SIG-M5 treated with dmso at 0.1 percent for 504 hours (cell line): ENCODE data around the gene FOLR1.

Experiments
- DNase-seq: peaks from one replicate; lab custom pipeline; 2025; ENCODE audit not compliant: unreplicated experiment; lab: John Stamatoyannopoulos, UW

FOLR1 gene

DNA sequence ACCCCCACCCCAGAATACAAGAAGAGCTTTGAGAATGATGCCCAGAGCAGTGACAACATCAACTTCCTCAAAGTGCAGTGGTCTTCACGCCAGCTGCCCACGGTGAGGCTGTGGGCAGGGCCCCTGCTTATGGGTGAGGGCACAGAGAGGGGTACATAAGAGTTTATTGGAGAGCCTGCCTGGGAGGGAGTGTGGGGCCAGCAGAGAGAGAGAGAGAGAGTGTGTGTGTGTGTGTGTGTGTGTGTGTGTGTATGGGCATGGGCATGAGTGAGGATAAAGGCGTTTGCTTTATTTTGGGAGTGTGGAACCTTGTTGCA is 42.5 kb downstream of the FOLR1 start:
- no peak for DNase-seq

DNA sequence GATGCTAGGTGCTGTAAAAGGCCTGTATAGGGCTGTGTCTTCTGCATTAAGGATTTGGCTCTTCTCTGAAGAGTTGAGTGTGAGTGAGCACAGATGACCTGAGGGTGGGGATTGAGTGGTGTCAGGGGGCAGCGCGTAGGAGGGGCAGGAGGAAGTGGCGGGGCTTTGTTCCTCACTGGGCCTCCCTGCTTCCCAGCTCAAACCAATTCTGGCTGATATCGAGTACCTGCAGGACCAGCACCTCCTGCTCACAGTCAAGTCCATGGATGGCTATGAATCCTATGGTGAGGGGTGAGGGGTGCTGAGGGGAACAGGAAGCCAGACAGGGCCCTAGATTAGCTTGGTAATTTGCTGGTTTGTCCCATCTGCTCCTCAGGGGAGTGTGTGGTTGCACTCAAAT is 43.0 kb downstream of the FOLR1 start:
- DNase-seq = no peak

DNA sequence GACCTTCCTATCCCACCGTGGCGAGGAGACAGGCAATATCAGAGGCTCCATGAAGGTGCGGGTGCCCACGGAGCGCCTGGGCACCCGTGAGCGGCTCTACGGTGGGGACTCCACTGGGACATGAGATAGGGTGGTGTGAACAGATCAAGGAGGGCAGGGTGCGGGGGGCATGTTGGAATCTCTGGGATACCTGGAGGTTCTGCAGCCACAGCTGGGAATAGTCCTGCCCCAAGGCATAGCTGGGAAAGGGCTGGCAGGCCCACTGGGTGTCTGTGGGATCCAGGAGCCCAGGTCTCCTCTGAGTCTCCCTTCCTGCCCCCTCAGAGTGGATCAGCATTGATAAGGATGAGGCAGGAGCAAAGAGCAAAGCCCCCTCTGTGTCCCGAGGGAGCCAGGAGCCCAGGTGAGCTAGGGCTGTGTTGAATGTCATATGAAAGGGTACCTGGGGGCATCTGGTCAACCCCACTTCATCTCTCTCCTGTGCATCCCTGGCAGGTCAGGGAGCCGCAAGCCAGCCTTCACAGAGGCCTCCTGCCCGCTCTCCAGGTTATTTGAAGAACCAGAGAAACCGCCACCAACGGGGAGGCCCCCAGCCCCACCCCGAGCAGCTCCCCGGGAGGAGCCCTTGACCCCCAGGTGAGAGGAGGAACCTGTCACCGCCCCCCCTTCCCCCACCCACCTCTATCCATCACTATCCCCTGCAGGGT is 43.6 kb downstream of the FOLR1 start:
- no peak for DNase-seq

DNA sequence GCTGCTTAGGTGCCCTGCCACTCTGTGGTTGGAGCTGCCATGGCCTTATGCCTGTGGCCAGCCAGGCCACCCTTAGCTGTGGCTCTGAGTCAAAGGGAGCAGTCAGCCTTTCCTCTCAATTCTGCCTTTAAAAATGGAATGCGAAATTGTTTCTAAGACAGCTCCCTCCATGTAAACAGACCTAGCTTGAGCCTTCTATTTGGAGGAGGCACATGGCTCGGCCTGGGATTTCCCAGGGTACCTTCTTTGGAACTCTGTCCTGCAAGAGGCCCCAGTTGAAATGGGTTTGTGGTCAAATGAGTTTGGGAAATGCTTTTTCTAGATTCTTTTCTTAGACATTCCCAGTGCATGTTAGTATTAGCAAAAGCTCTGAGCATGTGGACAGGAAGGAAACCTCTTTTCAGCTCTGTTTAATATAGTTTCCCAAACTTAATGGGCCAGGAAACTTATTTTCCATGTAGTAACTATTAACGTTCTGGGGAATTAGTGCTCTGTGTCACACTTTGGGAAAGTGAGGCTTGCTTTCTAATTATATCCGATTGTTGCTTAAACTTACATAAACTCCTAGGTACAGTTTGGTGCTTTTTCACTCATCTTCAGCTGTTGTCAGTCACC is 44.2 kb downstream of the FOLR1 start:
- no peak for DNase-seq

DNA sequence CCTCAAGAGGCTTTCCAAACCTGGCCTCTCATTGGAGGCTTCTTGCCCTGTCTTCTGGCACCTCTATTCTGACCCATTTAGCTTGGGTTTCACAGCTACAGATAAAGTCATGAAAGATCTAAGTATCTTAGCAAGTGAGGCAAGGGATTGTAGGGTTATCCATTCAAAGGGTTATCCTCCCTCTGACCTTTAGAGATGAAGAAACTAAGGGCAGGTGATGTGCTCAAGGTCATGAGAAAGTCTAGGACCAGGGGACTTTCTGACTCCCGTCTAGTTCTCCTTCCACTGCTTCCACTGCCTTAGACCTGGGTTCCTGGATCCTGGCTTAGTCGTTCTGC is 44.8 kb downstream of the FOLR1 start:
- DNase-seq = no peak

DNA sequence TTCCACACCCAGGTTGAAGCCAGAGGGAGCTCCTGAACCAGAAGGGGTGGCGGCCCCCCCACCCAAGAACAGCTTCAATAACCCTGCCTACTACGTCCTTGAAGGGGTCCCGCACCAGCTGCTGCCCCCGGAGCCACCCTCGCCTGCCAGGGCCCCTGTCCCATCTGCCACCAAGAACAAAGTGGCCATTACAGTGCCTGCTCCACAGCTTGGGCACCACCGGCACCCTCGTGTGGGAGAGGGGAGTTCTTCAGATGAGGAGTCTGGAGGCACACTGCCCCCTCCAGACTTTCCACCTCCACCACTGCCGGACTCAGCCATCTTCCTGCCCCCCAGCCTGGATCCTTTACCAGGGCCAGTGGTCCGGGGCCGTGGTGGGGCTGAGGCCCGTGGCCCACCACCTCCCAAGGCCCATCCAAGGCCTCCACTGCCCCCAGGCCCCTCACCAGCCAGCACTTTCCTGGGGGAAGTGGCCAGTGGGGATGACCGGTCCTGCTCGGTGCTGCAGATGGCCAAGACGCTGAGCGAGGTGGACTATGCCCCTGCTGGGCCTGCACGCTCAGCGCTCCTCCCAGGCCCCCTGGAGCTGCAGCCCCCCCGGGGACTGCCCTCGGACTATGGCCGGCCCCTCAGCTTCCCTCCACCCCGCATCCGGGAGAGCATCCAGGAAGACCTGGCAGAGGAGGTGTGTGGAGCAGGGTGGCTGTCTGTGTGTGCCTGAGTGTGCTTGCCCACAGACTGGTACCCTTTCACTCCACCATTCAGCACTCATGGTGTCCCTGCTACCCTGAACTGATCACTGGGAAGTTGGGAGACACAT is 45.4 kb downstream of the FOLR1 start:
- no peak for DNase-seq

DNA sequence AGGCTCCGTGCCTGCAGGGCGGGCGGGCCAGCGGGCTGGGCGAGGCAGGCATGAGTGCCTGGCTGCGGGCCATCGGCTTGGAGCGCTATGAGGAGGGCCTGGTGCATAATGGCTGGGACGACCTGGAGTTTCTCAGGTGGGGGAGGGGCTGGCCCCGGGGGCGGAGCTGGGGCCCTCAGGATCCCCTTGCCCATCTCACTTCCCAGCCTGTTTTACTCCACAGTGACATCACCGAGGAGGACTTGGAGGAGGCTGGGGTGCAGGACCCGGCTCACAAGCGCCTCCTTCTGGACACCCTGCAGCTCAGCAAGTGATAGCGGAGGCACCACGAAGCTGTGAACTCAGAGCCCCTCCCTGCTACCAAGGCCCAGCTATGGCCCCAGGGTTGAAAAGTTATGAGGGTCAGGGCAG is 46.1 kb downstream of the FOLR1 start:
- peak; percentile 44 for DNase-seq

DNA sequence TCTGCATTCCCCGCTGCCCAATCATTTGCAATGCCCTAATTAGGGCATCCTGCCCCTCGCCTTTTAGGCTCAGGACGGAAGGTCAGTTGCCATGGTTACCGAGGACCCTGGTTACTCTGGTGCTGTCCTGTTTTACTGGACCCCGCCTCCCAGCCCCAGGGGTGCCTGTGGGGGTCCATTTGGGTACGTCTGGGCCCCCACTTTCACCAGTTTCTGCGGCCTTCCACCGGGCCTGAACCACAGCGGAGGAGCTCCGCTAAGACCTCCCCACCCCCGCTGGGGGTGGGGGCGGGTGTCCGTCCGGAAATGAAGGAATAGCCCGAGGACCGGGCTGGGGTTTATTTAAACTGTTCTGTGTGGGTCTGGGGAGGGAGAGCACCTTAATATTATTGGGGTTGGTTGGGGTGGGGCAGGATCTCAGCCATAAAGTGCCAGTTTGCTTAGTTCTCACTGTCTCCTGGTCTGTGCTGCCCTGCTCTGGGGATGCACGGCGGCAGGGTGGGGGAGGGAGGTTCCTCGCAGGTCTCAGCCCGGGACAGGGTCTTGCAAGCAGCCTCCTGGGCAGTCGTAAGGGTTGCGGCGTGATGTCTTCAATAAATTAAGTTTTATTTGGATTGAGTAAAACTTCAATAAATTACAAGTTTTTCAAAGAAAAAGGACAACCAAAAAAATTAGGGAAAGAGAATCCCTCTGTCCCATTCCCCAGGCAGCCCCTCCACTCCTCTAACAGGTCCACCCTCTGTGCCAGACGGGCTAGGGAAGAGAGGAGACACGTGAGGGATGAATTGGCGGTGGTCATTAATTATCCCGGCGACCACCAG is 46.8 kb downstream of the FOLR1 start:
- DNase-seq = no peak

DNA sequence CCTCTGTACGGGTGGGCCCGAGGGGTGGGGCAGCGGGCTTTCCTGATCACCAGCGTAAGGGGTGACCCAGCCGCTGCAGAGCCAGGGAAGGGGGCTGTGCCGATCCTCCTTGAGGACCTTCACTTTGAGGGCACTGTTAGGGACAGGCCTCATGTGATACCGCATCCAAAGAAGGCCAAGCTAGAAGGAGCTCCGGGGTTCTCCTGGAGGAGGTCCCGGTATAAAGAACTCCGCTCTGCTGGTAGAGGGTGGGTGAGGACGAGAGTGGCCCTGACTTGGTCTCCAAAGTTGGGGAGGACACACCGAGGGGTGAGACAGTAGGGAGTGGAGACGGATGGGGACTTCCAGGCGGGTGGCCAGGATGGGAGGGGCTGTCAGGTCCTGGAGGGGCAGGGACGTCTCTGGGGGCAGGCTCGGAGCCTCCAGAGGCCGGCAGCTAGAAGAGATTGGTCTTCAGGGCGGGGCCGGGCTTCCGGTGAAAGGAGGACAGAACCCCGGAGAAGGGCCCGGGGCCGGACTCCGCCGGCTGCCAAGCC is 47.4 kb downstream of the FOLR1 start:
- no peak for DNase-seq

DNA sequence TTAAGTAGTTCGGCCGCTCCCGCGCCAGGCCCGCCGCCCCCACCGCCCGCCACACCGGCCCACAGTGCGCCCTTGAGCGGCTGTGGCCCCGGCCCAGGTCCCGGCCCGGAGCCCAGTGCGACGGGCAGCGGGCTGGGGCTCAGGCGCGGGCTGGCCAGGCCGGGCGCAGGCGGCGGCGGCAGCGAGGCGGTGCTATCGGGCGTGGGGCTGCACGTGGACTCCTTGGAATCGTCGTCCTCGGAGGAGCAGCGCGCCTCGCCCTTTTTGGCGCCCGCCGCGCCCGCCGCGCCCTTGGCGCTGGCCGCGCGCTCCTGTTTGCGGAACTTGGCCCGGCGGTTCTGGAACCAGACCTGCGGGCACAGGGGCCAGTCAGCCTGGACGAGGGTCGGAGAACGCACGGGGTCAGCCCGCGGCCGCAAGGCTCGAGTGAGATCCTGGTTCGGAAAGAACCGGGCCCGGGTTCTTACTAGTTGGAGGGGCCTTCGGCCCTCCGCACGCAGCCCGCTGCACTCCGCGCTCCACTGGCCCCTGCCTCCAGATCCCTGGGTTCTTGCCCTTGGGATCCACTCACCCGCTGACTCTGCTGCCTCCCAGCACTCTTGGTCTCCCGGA is 48.0 kb downstream of the FOLR1 start:
- DNase-seq = no peak

DNA sequence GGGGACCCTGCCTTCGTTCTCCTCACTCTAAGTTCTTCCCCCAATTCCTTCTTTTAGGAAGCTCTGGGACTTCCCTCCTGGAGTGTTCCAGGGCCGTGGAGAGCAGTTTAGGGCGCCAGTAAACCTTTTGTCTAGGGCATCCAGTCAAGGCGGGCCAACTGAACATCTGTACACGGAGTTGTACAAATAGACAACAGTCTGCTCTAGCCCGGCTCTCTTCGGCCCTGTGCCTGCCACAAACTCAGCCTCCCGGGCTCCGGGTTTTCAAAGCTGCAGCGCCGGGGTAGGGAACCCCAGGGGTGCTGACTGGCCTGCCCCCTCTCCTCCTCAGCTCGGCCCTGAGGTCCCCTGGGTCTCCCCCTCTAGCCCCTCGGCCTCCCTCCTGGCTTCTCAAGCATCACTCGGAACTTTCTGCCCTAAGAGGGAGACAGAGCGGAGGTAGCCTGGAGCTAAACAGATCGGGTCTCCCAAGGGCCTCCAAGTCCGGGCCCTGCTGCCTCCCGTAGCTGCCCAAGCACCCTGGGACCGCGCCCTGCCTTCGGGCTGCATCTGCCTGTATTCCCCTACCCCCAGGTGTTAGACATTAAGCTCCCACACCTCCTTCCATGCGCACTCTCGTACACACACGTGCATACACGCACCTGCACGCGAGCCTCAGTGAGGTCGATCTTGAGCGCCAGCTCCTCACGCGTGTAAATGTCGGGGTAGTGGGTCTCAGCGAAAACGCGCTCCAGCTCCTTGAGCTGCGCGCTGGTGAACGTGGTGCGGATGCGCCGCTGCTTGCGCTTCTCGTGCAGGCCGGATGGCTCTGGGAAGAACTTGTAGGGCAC is 48.7 kb downstream of the FOLR1 start:
- no peak for DNase-seq

DNA sequence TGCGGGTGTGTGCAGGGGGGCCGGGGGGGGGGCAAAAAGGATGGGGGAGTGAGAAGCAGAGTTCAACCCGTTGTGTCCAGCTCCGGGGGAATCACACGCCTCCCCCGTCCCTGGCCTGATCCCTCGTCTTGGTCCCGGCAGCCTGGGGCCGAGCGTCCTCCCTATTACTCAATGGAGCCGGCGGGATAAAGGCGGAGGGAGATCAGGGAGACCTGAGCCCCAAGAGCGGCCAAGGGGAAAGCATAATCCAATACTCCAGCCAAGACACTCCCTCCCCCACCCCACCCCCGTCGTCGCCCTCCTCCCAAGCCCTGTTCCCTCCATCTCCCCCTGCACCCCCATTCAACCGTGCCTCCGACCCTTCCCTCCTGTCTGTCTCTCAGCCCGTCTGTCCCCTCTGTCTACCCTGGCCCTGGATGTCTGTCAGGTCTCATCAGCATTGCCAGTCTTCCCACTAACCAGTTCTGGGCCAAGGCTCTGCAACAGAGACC is 49.4 kb downstream of the FOLR1 start:
- no peak for DNase-seq

DNA sequence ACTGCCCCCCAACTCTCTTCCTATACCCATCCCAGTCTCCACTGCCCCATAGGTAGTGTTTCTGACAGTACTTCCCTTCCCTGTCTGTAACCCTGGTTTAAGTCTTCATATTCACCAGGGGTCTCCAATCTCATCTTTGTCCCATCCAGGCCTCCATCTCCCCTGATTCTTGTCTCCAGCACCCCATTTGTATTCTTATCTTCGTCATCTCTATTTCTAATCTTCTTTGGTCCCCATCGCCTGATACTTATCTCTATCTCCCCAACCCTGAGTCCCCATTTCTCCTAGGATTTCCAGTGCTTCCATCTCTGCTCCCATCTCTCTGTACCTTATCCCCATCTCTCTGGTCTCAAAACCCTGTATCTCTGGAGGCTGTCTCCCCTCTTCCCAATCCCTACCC is 50.2 kb downstream of the FOLR1 start:
- no peak for DNase-seq

DNA sequence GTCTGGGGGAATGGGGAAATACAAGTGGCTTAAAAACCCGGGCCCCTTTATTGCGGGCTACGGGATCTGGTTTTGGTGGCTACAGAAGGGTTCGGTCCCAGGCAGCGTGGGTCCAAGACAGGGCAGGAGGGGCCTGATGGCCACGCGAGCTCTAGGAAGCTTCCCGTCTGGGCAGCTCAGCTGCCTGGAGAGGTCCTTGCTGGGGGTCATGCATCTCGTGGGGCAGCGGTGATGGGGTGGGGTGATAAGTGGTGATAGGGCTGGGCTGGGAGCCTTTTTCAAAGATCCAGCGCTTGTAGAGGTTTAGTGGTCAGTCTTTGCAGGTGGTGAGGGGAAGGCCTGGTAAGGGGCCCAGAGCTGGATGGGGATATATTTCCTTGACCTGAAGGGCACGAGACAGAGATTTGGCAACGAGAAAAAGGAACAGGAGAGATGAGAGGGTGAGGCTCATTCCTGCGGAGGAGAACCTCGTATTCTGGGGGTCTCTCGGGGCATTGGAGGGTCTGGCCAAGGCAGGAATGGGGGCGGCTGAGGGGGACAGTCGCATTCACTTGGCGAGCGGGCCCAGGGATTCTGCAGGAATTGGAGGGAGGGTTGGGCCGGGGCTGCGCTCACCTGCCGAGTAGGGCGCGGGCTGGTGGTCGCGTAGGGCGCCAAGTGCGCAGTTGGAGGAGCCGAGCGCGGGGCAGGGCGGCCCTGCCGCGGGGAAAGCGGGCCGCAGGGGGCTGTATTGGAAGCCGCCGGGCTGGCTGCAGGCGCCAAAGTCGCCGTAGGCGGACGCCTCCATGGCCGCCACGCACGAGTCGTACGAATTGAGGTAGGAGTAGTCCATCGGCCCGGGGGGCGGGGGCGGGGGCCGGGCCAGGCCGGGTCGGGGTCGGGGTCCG is 51.5 kb downstream of the FOLR1 start:
- no peak for DNase-seq

DNA sequence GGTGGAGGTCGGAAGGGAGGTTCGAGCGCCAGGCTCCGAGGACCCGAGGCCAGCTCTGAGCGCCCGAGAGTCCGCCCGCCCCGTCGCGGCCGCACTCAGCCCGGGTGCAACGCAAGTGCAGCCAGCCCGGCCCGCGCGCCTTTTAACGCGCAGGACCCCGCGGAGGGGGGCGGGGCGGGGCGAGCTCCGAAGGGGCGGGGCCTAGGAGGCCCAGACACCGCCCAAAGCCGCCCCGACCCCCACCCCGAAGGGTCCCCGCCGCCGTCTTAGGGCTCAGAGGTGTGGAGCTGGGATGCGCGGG is 52.1 kb downstream of the FOLR1 start, which contains the start of gene PHOX2A:
TSS of gene PHOX2A (minus strand) at position 117 of the 301 bp plus-strand sequence. CDS start 172 bp downstream, outside the sequence.
- DNase-seq = no peak

DNA sequence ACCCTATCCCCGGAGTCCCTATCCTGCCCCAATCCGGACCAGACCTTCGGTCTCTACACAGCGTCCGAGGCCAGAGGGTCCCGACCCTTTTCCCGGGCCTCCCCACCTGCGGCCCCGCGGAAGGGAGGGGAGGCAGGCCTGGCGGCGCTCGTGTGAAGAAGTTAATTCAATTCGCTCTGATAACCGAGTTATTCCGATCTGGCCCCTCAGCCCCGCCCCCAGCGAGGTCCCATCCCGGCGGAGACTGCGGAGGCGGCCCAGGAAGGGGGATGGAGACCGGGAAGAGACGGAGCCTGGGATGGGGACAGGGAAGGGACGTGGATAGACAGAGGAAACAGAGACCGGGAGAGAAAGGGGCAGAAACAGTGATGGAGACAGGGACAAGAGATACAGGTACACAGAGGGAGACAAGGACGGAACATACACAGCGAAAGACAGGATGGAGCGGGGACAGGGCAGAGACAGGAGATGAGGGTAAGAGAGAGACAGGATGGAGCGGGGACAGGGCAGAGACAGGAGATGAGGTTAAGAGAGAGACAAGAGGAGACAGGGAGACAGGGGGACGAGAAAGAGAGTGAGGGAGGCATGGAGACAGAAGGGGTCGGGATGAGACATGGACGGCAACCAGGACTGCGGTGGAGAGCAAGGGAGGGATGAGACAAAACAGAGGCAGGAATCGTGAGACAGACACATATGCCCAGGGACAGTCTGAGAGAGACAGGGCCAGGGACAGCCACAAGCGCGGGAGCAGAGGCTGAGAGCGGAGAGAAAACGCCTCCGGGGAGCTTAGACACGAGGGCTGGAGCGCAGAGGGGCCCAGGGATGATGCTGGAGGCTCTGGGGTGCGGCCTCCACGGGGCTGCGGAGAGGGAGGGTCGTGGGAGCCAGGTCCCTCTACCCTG is 52.7 kb downstream of the FOLR1 start:
- DNase-seq = no peak

DNA sequence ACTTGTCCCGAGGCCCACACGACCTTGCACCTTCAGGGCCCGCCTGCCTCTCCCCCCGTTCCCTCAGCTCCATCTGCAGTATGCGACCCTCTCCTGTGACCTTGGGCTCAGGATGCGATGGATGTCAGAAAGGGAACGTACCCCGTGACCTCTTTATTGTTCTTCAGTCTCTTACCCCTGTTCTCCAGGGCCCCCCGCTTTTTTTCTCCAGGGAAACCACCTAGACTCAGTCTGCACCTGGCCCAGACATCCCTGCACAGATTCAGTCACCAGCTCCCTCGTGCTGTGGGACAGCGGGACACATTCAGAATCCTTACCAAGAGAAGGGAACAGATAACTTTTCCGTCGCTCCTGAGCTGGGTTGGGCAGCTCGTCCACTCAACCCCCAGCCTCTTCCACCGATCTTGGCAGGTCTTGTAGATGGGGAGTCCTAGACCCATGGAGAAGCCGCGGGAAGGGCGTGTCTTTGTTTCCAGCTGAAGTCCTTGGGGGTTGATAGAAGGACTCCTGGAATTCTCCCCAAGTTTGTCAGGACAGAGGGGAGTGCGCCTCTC is 53.4 kb downstream of the FOLR1 start:
- DNase-seq = no peak
